Left lung (tissue), 10 donors: ENCODE results near the gene GLB1L3. TPM values are rescaled to one million over a fixed set of nuclear protein-coding genes. Genes with fewer than 3 reads are reported as not detected.
A peak's percentile ranks its signal among the peaks of the same experiment; 100 is the strongest.
"Not testable (repeated sequence)": the region's sequence is repeated elsewhere in the genome, so short reads cannot be mapped to it uniquely, and the experiment has no call there.

ENCODE experiments used
- ATAC-seq: fragments of 200-7000 bp; cut with Tn5 transposase; one replicate; pipeline ENCODE4 v1.9.1; 2020; ENCODE audit warnings: moderate library complexity
- DNase-seq, 4 donors: peaks; one replicate each; pipeline ENCODE4 v3.0.0-alpha.2; 2013 to 2020
- H3K27ac ChIP-seq, 2 donors: fragments of 200-600 bp; sonication (generic) in 1 of 2; one replicate each; pipeline versions ENCODE4 v1.5.0 to v1.8.0; 2020 to 2021
- H3K27me3 ChIP-seq, 2 donors: fragments of 200-600 bp; sonication (generic) in 1 of 2; one replicate each; pipeline versions ENCODE4 v1.5.0 to v1.8.0; 2020 to 2021
- H3K36me3 ChIP-seq, 2 donors: fragments of 200-600 bp; sonication (generic) in 1 of 2; one replicate each; pipeline versions ENCODE4 v1.5.0 to v1.8.0; 2020 to 2021
- H3K4me1 ChIP-seq, 2 donors: fragments of 200-600 bp; one replicate each; pipeline ENCODE4 v1.8.0; 2021
- H3K4me3 ChIP-seq, 2 donors: fragments of 200-600 bp; sonication (generic) in 1 of 2; one replicate each; pipeline versions ENCODE4 v1.5.0 to v1.8.0; 2020 to 2021; ENCODE audit warnings: mild to moderate bottlenecking in 1 of 2
- H3K9me3 ChIP-seq, 2 donors: fragments of 200-600 bp; sonication (generic) in 1 of 2; one replicate each; pipeline versions ENCODE4 v1.5.0 to v1.8.0; 2020 to 2021
- intact Hi-C, 2 donors: fragments of 100-400 bp; cut with DNase I; formaldehyde crosslinking; loops; one replicate each; pipeline versions ENCODE4 v1.11.2 to v1.14.2; 2022
- polyA plus RNA-seq, 6 donors: library from polyadenylated mRNA; unstranded; fragments of 120-200 nt; gene quantifications; one replicate each; pipeline ENCODE4 v1.2.1, GENCODE V29; 2013; ENCODE audit not compliant: insufficient read length in 6 of 6
- total RNA-seq, 2 donors: library from RNA; stranded (reverse); fragmentation: NEBNext Ultra II Directional; extraction: Animal tissue kit (Norgen Biotek cat#: 25700); gene quantifications; one replicate each; pipeline ENCODE4 v1.2.1, GENCODE V29; 2021
- TF ChIP-seq, protein P1 (sequence below), 2 donors: fragments of 200-600 bp; sonication (generic) in 1 of 2; IDR thresholded peaks; one replicate each; pipeline versions ENCODE4 v1.5.0 to v1.8.0; 2021; ENCODE audit warnings: antibody characterized with exemption in 2 of 2
- donor health status: DM: no; HTN: yes; CAD: no.
- donor health status: DM: no; HTN: no; CAD: no.

Gene GLB1L3
- total and polyA plus RNA-seq, 8 donors = 0.10 to 0.29 (median 0.15) TPM; not detected in 2

- ATAC-seq (no peak), DNase-seq (no peak)
- no peaks in the 10 kb centered on the region for H3K27me3 ChIP-seq
- TF ChIP-seq, protein P1, sequence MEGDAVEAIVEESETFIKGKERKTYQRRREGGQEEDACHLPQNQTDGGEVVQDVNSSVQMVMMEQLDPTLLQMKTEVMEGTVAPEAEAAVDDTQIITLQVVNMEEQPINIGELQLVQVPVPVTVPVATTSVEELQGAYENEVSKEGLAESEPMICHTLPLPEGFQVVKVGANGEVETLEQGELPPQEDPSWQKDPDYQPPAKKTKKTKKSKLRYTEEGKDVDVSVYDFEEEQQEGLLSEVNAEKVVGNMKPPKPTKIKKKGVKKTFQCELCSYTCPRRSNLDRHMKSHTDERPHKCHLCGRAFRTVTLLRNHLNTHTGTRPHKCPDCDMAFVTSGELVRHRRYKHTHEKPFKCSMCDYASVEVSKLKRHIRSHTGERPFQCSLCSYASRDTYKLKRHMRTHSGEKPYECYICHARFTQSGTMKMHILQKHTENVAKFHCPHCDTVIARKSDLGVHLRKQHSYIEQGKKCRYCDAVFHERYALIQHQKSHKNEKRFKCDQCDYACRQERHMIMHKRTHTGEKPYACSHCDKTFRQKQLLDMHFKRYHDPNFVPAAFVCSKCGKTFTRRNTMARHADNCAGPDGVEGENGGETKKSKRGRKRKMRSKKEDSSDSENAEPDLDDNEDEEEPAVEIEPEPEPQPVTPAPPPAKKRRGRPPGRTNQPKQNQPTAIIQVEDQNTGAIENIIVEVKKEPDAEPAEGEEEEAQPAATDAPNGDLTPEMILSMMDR (IDR thresholded peaks at IDR 0.05) = no peak
- H3K9me3 ChIP-seq = no peaks in the 10 kb centered on the region
- H3K4me3 ChIP-seq = peak overlapping the region; percentile 90 to 91
- H3K27ac ChIP-seq = no peak overlapping the region
- intact Hi-C loops = no loop called here
- H3K36me3 ChIP-seq = peaks cover 0 to 32% of the 10 kb centered on the region in 2 donors
- H3K4me1 ChIP-seq = peaks cover 18 to 49% of the 10 kb centered on the region in 2 donors
These were observed 21.6 kb upstream of the GLB1L3 start for GRCh38 chr11:134254433-134255183.

DNA sequence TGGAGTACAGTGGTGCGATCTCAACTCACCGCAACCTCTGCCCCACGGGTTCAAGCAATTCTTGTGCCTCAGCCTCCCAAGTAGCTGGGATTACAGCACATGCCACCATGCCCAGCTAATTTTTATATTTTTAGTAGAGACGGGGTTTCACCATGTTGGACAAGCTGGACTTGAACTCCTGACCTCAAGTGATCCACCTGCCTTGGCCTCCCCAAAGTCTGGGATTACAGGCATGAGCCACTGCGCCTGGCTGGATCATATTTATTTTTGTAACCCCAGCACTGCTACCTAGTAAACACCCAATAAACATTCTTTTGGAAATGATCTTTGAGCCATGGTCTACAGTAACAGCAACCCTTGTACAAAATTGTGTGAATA is 21.0 kb upstream of the GLB1L3 start:
- H3K27ac ChIP-seq, H3K9me3 ChIP-seq, ATAC-seq, H3K4me3 ChIP-seq, DNase-seq, H3K27me3 ChIP-seq, intact Hi-C loops: not testable (repeated sequence)
- H3K36me3 ChIP-seq = peaks cover 0 to 38% of the 10 kb centered on the region in 2 donors
- H3K4me1 ChIP-seq = peaks cover 18 to 44% of the 10 kb centered on the region in 2 donors

DNA sequence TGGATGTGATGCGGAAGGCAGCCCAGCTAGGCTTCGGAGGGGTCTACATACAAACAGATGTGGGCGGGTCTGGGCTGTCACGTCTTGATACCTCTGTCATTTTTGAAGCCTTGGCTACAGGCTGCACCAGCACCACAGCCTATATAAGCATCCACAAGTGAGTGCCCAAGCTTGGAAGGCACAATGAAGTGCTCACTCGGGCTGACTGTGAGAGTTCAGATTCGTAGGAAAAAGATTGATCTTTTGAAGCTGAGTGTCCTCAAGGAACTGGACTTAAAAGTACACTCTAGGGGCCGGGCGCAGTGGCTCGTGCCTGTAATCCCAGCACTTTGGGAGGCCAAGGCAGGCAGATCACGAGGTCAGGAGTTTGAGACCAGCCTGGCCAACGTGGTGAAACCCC is 19.1 kb upstream of the GLB1L3 start:
- Histone ChIP-seq H3K4me1 (peaks cover 10 to 27% of the 10 kb centered on the region in 2 donors), H3K4me3 (no peak overlapping the region), H3K27me3 (no peaks in the 10 kb centered on the region), H3K9me3 (no peaks in the 10 kb centered on the region), H3K36me3 (peaks cover 0 to 53% of the 10 kb centered on the region in 2 donors), H3K27ac (no peak overlapping the region)
- DNase-seq = no peak
- intact Hi-C loops = no loop called here
- TF ChIP-seq, protein P1 (IDR thresholded peaks at IDR 0.05) = no peak
- no peak for ATAC-seq

DNA sequence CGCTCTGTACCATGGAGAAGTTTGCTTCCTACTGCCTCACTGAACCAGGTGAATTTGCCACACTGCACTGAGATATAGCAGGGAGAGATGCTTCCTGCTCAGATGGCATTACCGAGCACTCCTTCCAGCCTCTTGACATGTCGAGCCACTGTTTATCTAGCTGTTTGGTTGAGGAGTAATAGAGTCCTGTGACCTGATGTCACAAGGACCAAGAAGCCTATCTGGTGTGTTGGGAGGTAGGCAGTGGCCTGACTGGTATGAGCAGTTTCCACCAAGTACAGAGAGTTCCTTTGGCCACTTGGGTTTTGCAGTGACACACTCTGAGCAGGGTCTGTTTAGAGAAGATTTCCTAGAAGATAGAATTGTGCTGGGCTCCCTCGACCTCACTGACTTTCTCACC is 17.6 kb upstream of the GLB1L3 start:
- peak in 1 of 4 donors; percentile 53 for DNase-seq
- intact Hi-C loops = no loop called here
- Histone ChIP-seq H3K27ac (no peak overlapping the region), H3K9me3 (no peaks in the 10 kb centered on the region), H3K4me3 (no peak overlapping the region), H3K27me3 (no peaks in the 10 kb centered on the region), H3K36me3 (peaks cover 0 to 68% of the 10 kb centered on the region in 2 donors), H3K4me1 (peaks cover 7 to 20% of the 10 kb centered on the region in 2 donors)
- TF ChIP-seq, protein P1 (IDR thresholded peaks at IDR 0.05) = no peak
- peak; percentile 85 for ATAC-seq

DNA sequence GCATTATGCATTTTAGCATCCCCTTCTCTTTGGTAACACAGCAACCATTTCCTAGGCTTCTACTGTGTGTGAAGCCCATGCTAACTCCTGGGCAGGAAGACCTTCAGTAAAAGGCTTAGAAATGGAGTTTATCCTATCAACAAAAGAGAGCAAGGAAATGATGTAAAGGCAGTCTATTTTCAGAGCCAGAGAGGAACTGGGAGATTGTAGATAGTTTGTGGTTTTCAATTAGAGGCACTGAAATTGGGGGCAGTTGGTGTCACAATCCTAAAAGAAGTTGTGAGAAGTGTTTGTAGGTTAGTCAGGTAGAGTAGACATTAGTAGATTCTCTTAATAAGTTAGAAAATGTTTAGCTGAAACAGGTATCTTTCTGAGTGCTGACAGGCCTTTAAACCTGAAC is 15.7 kb upstream of the GLB1L3 start:
- TF ChIP-seq, protein P1 (IDR thresholded peaks at IDR 0.05) = no peak
- H3K4me1 ChIP-seq = peaks cover 0 to 4% of the 10 kb centered on the region in 2 donors
- H3K9me3 ChIP-seq = no peaks in the 10 kb centered on the region
- ATAC-seq (no peak), DNase-seq (no peak)
- peaks cover 0 to 86% of the 10 kb centered on the region in 2 donors for H3K36me3 ChIP-seq
- H3K27ac ChIP-seq = no peak overlapping the region
- no peak overlapping the region for H3K4me3 ChIP-seq
- no peaks in the 10 kb centered on the region for H3K27me3 ChIP-seq
- intact Hi-C loops = no loop called here
